NCI-H128 (cell line): ENCODE data around the gene DENND1C.

Experiments
- DNase-seq: peaks from one replicate; lab custom pipeline; 2025; ENCODE audit not compliant: unreplicated experiment; lab: John Stamatoyannopoulos, UW

Gene DENND1C

DNA sequence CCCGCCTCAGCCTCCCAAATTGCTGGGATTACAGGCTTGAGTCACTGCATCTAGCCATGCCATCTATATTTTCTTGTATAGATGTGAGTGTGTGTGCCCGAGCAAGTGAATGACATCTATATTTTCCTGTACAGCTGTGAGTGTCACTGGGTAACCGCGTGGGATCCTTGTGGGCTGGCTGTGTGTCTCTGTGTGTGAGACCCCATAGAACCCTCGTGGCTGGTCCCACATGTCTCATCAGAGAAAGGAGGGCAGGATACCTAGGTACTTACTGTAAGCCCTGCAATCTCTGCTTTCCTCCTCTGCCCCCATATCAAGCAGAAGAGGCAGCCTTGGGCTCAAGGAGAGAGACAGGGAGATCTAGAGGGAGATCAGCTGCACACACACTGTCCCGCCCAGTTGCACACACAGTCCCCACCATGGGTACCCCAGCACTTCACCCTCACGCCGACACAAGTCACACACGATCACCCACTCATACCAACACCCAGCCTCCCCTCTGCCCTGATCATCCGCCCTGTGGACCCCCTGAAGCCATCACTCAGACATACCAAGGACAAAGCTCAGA is 655 bp downstream of the DENND1C start:
- DNase-seq: no peak

DNA sequence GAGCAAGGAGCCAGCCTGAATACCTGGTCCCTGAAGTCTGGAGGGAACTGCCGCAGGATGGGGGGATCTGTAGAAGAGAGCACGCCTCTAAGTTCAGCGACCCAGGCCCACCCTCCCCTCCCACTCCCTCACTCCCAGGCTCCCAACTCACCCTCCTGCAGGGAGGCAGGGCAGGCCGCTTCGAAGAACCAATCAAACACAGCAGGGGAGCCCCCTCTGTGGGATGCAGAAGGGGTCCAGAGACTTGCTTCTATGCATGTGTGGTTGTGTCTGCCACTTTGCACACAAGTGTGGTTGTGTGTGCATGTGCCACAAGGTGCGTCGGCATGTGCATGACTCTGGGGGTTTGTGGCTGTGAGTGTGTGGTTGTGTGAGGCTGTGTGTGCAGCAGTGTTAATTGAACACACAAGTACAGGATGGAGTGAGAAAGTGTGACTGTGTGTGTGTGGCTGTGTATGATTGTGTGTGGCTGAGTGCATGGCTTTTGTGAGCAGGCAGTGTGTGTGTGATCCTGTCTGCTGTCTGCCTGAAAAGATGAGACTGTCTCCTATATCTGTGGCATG is 1.7 kb downstream of the DENND1C start:
- DNase-seq: no peak

DNA sequence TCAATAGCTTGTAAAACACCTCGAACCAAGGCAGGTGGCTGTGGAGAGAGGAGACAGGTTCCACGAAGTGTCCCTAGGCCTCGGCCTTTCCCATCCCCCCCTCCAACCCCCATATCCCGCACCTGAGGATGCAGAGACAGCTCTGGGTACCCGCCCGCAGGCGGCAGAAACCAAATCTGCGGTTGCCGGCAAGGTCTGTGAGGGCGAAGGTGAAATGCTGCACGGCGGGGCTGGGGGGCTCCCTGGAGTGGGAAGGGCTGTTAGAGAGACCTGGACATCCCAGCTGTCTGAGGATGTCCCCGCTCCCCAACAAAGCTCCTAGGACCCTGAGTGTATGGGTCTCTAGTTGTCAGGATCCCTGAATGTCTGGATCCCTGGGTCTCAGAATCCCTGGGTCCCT is 2.8 kb downstream of the DENND1C start:
- no peak for DNase-seq

DNA sequence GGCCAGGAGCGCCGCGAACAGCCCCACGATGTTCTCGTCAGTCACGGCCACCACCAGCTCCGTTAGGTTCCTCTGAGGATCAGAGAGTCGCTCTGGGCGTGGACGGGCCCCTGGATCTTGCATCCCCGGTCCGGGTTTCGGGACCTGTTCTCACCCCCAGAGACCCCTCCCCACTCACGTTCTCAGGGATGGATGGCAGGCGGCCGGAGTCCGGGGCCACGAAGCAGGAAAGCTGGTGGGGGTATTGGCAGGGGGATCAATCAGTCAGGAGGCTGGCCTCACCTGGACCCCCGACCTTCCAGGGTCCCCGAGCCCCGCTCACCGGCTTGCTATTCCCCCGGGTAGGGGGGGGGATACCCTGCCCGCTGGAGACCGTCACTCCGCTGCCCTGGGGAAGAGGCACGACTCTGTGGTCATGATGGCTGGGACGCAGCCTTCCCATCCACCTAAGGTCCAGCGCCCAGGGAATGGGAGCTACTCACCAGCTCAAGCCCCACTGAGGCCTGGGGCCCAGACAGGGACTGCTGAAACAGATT is 4.6 kb downstream of the DENND1C start:
- no peak for DNase-seq

GRCh38 chr19:6476155-6476895 is 5.3 kb downstream of the DENND1C start:
- no peak for DNase-seq

- DNase-seq: no peak
These were observed 6.1 kb downstream of the DENND1C start for GRCh38 chr19:6475321-6476108.

- DNase-seq: no peak
These were observed 7.9 kb downstream of the DENND1C start for GRCh38 chr19:6473647-6474046.

DNA sequence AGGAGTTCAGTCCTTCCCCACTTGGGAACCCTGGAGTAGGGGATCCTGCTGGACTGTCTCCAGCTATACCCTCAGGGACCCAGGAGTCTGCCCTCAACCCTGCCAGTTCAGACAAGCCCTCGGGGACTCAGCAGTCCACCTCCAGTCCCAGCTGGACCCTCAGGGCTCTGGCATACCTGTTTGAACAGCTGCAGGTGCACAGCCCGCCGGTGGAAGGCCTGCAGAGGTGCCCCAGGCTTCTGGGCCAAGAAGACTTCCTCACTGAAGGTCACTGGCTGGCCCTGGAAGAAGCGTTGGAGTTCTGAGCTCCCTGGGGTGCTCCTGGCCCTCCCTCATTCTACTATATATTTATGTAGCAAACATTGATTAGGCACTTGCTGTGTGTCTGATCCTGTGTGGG is 8.9 kb downstream of the DENND1C start:
- DNase-seq: no peak

DNA sequence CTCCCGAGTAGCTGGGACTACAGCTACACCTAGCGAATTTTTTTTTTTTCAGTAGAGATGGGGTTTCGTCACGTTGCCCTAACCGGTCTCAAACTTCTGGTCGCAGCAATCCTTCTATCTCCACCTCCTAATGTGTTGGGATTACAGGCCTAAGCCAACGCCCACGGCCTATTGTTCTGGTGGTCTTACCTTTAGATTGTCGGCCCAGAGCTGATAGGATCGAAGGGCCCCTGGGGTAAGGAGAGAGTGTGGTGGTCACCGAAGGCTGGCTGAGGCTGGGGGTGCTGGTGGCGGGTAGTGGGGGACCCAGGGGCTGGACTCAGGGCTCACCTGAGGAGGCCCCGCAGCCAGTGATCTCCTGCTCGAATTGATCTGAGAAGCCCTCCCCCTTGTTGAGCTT is 10.5 kb downstream of the DENND1C start:
- no peak for DNase-seq

DNA sequence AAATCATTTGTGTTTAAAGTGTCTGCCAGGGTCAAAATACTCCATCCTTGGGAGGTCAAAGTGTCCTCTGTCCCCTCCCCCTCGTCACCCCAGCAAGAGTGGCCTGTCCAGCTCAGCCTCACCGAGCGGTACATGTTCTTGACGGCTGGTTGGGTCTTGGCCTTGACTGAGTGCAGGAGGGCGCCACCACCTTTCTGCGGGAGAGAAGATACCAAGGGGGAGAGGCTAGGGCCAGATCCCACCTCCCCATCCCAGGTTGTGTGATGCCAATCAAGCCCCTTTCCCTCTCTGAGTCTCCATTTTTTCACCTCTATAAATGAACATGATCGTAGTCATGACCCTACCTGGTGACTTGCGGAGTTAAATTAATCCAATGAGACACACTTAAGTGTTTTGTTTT is 11.4 kb downstream of the DENND1C start:
- no peak for DNase-seq

DNA sequence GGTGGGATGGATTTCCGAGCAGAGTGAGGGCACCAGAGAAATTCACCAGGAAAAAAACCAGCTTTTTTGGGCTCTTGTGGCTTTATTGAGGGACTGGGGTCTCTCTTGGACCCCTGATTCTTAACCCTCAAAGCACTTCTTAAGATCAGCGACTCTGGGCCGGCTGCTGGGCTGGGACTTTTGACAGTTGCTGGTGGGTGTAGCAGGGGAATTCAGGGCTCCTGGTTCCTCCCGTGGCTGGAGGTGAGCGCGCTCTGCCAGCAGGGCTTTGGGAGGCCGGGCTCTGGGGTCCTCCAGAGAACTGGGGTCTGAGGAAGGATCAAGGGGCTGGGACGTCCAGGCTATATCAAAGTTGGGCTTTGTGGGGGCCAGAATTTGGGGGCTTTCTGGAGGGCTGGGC is 14.2 kb downstream of the DENND1C start:
- no peak for DNase-seq

DNA sequence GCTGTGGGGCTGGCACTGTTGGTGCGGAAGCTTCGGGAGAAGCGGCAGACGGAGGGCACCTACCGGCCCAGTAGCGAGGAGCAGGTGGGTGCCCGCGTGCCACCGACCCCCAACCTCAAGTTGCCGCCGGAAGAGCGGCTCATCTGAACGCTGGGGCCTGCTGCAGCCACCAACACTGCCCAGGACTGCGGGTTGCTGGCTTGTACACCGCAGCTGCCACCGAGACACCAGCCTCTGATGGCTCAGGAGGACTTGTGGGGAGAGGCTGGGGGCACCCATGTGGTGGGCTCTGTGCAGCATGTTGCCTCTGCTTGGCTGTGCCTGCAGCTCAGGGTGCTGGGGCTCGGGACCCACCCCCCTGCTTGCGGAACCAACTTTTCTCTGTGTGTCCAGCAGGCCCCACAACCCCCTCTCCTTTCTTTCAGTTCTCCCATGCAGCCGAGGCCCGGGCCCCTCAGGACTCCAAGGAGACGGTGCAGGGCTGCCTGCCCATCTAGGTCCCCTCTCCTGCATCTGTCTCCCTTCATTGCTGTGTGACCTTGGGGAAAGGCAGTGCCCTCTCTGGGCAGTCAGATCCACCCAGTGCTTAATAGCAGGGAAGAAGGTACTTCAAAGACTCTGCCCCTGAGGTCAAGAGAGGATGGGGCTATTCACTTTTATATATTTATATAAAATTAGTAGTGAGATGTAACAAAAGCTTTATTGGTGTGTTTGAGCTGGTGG is 14.9 kb downstream of the DENND1C start:
- no peak for DNase-seq

DNA sequence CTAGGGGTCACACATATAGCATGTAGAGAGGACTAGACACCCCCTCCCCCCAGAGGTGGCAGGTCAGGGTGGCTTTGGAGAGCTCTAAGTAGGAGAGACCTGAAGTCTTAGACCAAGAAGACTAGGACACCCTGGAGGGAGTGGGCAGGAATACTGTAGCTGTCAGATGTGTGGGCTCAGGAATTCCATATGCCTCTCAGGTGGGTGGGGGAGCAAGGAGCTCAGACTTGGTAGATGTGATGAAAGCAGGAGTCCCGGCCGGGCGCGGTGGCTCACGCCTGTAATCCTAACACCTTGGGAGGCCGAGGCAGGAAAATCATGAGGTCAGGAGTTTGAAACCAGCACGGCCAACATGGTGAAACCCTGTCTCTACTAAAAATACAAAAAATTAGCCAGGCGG is 15.9 kb downstream of the DENND1C start:
- DNase-seq: no peak

GRCh38 chr19:6465006-6465405 is 16.6 kb downstream of the DENND1C start:
- no peak for DNase-seq

DNA sequence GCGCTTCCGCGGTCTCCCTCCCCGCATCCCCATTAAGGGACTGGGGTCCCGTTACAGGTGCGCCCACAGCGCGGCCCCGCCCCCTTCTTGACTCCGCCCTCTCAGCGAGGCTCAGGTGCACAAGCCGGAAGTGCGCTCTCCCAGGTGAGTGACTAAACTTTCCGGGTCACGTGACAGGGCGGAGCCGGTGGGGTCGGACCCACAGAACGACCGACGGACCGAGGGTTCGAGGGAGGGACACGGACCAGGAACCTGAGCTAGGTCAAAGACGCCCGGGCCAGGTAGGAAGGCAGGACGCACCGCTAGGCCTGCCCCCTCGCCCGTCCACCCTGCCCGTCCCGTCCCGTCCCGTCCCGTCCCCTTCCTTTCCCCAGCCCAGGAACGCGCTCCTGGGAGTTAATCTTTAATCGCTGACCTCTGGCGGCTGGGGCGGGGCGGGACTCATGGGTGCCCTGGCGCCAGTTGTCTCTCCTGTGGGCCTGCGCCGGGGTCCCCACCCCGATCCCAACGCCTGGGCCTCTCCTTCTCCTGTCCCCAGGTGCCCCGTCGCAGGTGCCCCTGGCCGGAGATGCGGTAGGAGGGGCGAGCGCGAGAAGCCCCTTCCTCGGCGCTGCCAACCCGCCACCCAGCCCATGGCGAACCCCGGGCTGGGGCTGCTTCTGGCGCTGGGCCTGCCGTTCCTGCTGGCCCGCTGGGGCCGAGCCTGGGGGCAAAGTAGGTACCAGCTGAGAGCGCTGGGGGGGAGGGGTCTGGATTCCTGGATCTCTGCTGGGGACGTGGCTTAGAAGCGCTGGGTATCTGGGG is 17.3 kb downstream of the DENND1C start, which contains the start of gene CRB3:
TSS of gene CRB3 (plus strand) at position 202 of the 804 bp plus-strand sequence. CDS start at position 633, 431 bp downstream.
- DNase-seq: no peak

DNA sequence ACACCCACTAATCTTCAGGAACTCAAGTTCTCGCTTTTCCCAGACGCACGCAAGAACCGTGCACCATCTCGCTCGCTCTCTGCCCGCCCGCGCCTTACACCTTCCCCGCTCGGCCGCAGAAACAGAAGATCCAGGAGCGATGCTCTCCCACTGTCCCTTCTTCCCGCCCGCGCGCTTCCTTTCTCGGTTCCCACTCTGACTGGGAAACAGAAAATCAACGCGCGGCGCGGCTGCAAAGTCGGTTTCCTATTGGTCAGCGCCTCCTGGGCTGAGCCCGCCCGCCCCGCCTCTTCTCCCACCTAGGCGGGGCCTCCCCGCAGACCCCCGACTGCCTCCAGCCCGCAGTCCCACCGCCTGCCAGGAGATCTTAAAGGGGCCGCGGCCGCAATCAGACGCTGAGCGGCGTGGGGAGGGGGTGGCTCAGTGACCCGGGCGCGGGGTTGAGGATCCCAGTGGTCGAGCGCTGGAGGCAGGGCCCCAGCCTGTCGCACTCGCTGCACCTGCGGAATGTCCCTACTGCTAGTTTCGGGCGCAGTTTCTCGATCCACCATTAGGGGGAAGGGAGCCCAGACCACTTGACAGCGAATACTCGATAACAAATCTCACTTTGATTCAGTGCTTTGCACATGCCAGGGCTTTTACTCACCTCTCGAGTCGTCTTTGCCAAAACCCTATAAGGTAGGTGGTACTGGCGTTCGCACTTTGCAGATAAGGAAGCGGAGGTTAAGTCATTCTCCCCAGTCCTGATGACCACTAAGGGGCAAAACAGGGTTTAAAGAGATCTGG is 21.3 kb downstream of the DENND1C start:
- peak; percentile 94 for DNase-seq

GRCh38 chr19:6459262-6460098 is 22.1 kb downstream of the DENND1C start, which contains the start of gene SLC25A23:
TSS of gene SLC25A23 (minus strand) at chr19:6459792. CDS start at chr19:6459628, 164 bp downstream.
- DNase-seq: peak; percentile 2

GRCh38 chr19:6458695-6459261 is 22.8 kb downstream of the DENND1C start:
- DNase-seq: no peak
